MCF 10A (cell line): ENCODE data around the gene POLR3GL. TPM values are rescaled to one million over a fixed set of nuclear protein-coding genes. Genes with fewer than 3 reads are reported as not detected.

Experiments used
- BruUV-seq: library from RNA; stranded (reverse); fragments of 400-500 nt; replicated peaks from 2 replicates; lab custom pipeline; 2021; lab: Mats Ljungman, UMichigan
- CTCF ChIA-PET: fragments of 300-600 bp; sonication (Branson Sonifier 250); formaldehyde crosslinking; extraction: SDS; loops from one replicate; lab custom pipeline; 2021; ENCODE audit warnings: antibody characterized with exemption, inconsistent platforms; lab: Yijun Ruan, JAX
- POLR2A ChIA-PET: fragments of 300-600, 350-650 bp; sonication (Branson Sonifier 250); formaldehyde crosslinking; extraction: SDS; loops from one replicate; lab custom pipeline; 2020; ENCODE audit warnings: antibody characterized with exemption, inconsistent platforms; lab: Yijun Ruan, JAX
- DNase-seq: peaks from one replicate; pipeline ENCODE4 v3.0.0-alpha.2; 2018; ENCODE audit not compliant: unreplicated experiment
- H3K27ac Mint-ChIP-seq: one replicate; pipeline ENCODE4 v1.8.0; 2022; ENCODE audit warnings: mild to moderate bottlenecking, low read depth, mixed read lengths; ENCODE audit not compliant: unreplicated experiment
- H3K27me3 Mint-ChIP-seq: one replicate; pipeline ENCODE4 v1.8.0; 2022; ENCODE audit warnings: mixed read lengths; ENCODE audit not compliant: insufficient read depth, unreplicated experiment
- H3K36me3 Mint-ChIP-seq: one replicate; pipeline ENCODE4 v1.8.0; 2022; ENCODE audit warnings: mild to moderate bottlenecking, moderate library complexity, mixed read lengths; ENCODE audit not compliant: insufficient read depth, unreplicated experiment
- H3K4me1 Mint-ChIP-seq: one replicate; pipeline ENCODE4 v1.8.0; 2022; ENCODE audit warnings: mixed read lengths; ENCODE audit not compliant: insufficient read depth, unreplicated experiment
- H3K4me3 Mint-ChIP-seq: one replicate; pipeline ENCODE4 v1.8.0; 2022; ENCODE audit warnings: mild to moderate bottlenecking, moderate library complexity, mixed read lengths; ENCODE audit not compliant: unreplicated experiment
- H3K9me3 Mint-ChIP-seq: one replicate; pipeline ENCODE4 v1.8.0; 2022; ENCODE audit warnings: mixed read lengths; ENCODE audit not compliant: unreplicated experiment
- CTCF ChIP-seq: fragments of 200-600 bp; IDR thresholded peaks from one replicate; pipeline ENCODE4 v1.8.0; 2022; ENCODE audit warnings: antibody characterized with exemption, mild to moderate bottlenecking; ENCODE audit not compliant: unreplicated experiment
- intact Hi-C: fragments of 100-400 bp; cut with micrococcal nuclease; formaldehyde crosslinking; loops from 2 replicates; pipeline ENCODE4 v1.14.1; 2022
- total RNA-seq: library from RNA; stranded (reverse); gene quantifications from 2 replicates; pipeline ENCODE4 v1.2.3, GENCODE V29; 2022

The POLR3GL gene
- total RNA-seq, 1 experiment from 2014 or later, result 17.6 TPM

GRCh38 chr1:146020058-146021049 is 55.9 kb downstream of the POLR3GL start:
- H3K4me1 Mint-ChIP-seq, result peaks cover 5% of the 10 kb centered on the region
- no peaks in the 10 kb centered on the region for H3K36me3 Mint-ChIP-seq
- H3K27me3 Mint-ChIP-seq, result peaks cover 26% of the 10 kb centered on the region
- BruUV-seq, result no TSS peak
- CTCF ChIA-PET, result interaction anchor here (0.5 to 23.4 kb wide), 9 partner anchors 12 to 175 kb away, joined by 4 to 773 read pairs (median 10); partner anchors contain the start of genes NUDT17 and TXNIP
- H3K4me3 Mint-ChIP-seq, result no peak overlapping the region
- H3K27ac Mint-ChIP-seq, result no peak overlapping the region
- intact Hi-C loops, result no loop called here
- no peaks in the 10 kb centered on the region for H3K9me3 Mint-ChIP-seq
- POLR2A ChIA-PET, result interaction anchor here (0.6 to 1.9 kb wide), 3 partner anchors 15 to 47 kb away, joined by 3 to 5 read pairs (median 3); no protein-coding TSS in a partner anchor
- no peak for DNase-seq
- TF ChIP-seq CTCF, result no peak

- Mint-ChIP-seq H3K9me3 (no peaks in the 10 kb centered on the region), H3K4me1 (peaks cover 5% of the 10 kb centered on the region), H3K27ac (no peak overlapping the region), H3K36me3 (no peaks in the 10 kb centered on the region), H3K27me3 (peaks cover 33% of the 10 kb centered on the region), H3K4me3 (no peak overlapping the region)
- CTCF ChIA-PET, result interaction anchor here (0.6 to 23.4 kb wide), 7 partner anchors 11 to 175 kb away, joined by 3 to 773 read pairs (median 8); partner anchors contain the start of genes NUDT17 and TXNIP
- DNase-seq, result no peak
- BruUV-seq, result no TSS peak
- TF ChIP-seq CTCF, result no peak
- intact Hi-C loops, result no loop called here
- POLR2A ChIA-PET, result interaction anchor here (0.8 to 1.9 kb wide), 5 partner anchors 15 to 42 kb away, joined by 3 to 6 read pairs (median 5); partner anchors contain the start of gene TXNIP
These were observed 56.6 kb downstream of the POLR3GL start for GRCh38 chr1:146021050-146021445.

GRCh38 chr1:146021622-146022402 is 57.3 kb downstream of the POLR3GL start, which contains the start of gene HJV:
TSS of gene HJV (minus strand) at chr1:146021735. CDS start at chr1:146020231, 1,504 bp downstream.
- Mint-ChIP-seq H3K4me1 (peaks cover 5% of the 10 kb centered on the region), H3K4me3 (no peak within 1 kb of the TSS), H3K9me3 (no peaks in the 10 kb centered on the region), H3K27ac (no peak within 1 kb of the TSS), H3K27me3 (peaks cover 40% of the 10 kb centered on the region), H3K36me3 (no peaks in the 10 kb centered on the region)
- no peak for TF ChIP-seq CTCF
- intact Hi-C loops, result no loop called here
- BruUV-seq, result no TSS peak
- CTCF ChIA-PET, result interaction anchor here (0.6 to 23.4 kb wide), 11 partner anchors 8 to 176 kb away, joined by 3 to 773 read pairs (median 5); partner anchors contain the start of genes NUDT17 and TXNIP
- no peak for DNase-seq
- POLR2A ChIA-PET, result interaction anchor here (0.8 to 1.9 kb wide), 6 partner anchors 14 to 57 kb away, joined by 3 to 6 read pairs (median 4); partner anchors contain the start of genes ANKRD34A, POLR3GL and TXNIP
